WTC11 (cell line): Measurements from ENCODE around the gene CANX. TPM values are rescaled to one million over a fixed set of nuclear protein-coding genes. Genes with fewer than 3 reads are reported as not detected.
"Not testable (repeated sequence)": the region's sequence is repeated elsewhere in the genome, so short reads cannot be mapped to it uniquely, and the experiment has no call there.

Experiments used
- ATAC-seq: fragments of 200-7000 bp; cut with Tn5 transposase; 2 replicates; pipeline ENCODE4 v1.10.0; 2021; ENCODE audit warnings: mild to moderate bottlenecking, moderate library complexity
- CTCF ChIA-PET: fragments of 300-600 bp; sonication (Branson Sonifier 250); formaldehyde crosslinking; loops from one replicate; lab custom pipeline; 2021; ENCODE audit warnings: antibody characterized with exemption; lab: Charles Lee
- POLR2A ChIA-PET: fragments of 350-600 bp; sonication (Branson Sonifier 250); formaldehyde crosslinking; loops from one replicate; lab custom pipeline; 2021; ENCODE audit warnings: antibody characterized with exemption; lab: Charles Lee
- DNase-seq: peaks from one replicate; pipeline ENCODE4 v3.0.0; 2021; ENCODE audit warnings: low spot score
- H3K27ac Mint-ChIP-seq: 2 replicates; pipeline ENCODE4 v1.8.0; 2021; ENCODE audit warnings: mixed read lengths
- H3K27me3 Mint-ChIP-seq: 2 replicates; pipeline ENCODE4 v1.8.0; 2021; ENCODE audit warnings: low read depth, mild to moderate bottlenecking, moderate library complexity, mixed read lengths
- H3K36me3 Mint-ChIP-seq: 2 replicates; pipeline ENCODE4 v1.8.0; 2021; ENCODE audit warnings: mixed read lengths
- H3K4me1 Mint-ChIP-seq: 2 replicates; pipeline ENCODE4 v1.8.0; 2022; ENCODE audit warnings: mixed read lengths
- H3K4me3 Mint-ChIP-seq: 2 replicates; pipeline ENCODE4 v1.8.0; 2021; ENCODE audit warnings: mild to moderate bottlenecking, moderate library complexity, mixed read lengths
- H3K9me3 Mint-ChIP-seq: 2 replicates; pipeline ENCODE4 v1.8.0; 2021; ENCODE audit warnings: mixed read lengths
- EMX1 ChIP-seq: fragments of 250-450 bp; sonication (Bioruptor Pico); IDR thresholded peaks from 2 replicates; pipeline ENCODE4 v1.8.0; 2021; ENCODE audit warnings: mild to moderate bottlenecking
- GTF2I ChIP-seq: fragments of 250-450 bp; sonication (Bioruptor Pico); conservative IDR thresholded peaks from 2 replicates; pipeline ENCODE4 v1.4.0; 2021; ENCODE audit warnings: mild to moderate bottlenecking
- RELA ChIP-seq: sonication (generic); formaldehyde crosslinking; IDR thresholded peaks from 2 replicates; pipeline ENCODE4 v1.8.1; 2022; ENCODE audit warnings: missing genetic modification reagents, mild to moderate bottlenecking, borderline replicate concordance
- SMAD3 ChIP-seq: sonication (generic); formaldehyde crosslinking; IDR thresholded peaks from 2 replicates; pipeline ENCODE4 v1.8.0; 2022; ENCODE audit warnings: missing genetic modification reagents, mild to moderate bottlenecking, borderline replicate concordance
- SP1 ChIP-seq: sonication (generic); formaldehyde crosslinking; conservative IDR thresholded peaks from 2 replicates; pipeline ENCODE4 v1.8.1; 2022; ENCODE audit warnings: missing genetic modification reagents
- TP53 ChIP-seq: sonication (generic); formaldehyde crosslinking; IDR thresholded peaks from 2 replicates; pipeline ENCODE4 v1.8.1; 2023; ENCODE audit warnings: mild to moderate bottlenecking, missing genetic modification reagents
- ZNF263 ChIP-seq: sonication (generic); formaldehyde crosslinking; IDR thresholded peaks from 2 replicates; pipeline ENCODE4 v1.8.1; 2022; ENCODE audit warnings: low read depth, mild to moderate bottlenecking, moderate library complexity, missing genetic modification reagents
- ZNF396 ChIP-seq: fragments of 250-450 bp; sonication (Bioruptor Pico); IDR thresholded peaks from 2 replicates; pipeline ENCODE4 v1.8.0; 2021; ENCODE audit warnings: mild to moderate bottlenecking, moderate library complexity, borderline replicate concordance
- ZNF416 ChIP-seq: fragments of 250-450 bp; sonication (Bioruptor Pico); IDR thresholded peaks from 2 replicates; pipeline ENCODE4 v1.9.0; 2021; ENCODE audit warnings: mild to moderate bottlenecking, inconsistent platforms
- total RNA-seq: library from RNA; stranded (reverse); gene quantifications from 3 replicates; pipeline ENCODE4 v1.2.3, GENCODE V29; 2021
- TF ChIP-seq, protein P1 (sequence below): sonication (generic); formaldehyde crosslinking; IDR thresholded peaks from 2 replicates; pipeline ENCODE4 v1.8.1; 2022; ENCODE audit warnings: missing genetic modification reagents, borderline replicate concordance
- TF ChIP-seq, protein P2 (sequence below): sonication (generic); formaldehyde crosslinking; IDR thresholded peaks from 2 replicates; pipeline ENCODE4 v1.8.0; 2022; ENCODE audit warnings: mild to moderate bottlenecking, missing genetic modification reagents
- TF ChIP-seq, protein P3 (sequence below): sonication (generic); formaldehyde crosslinking; IDR thresholded peaks from 2 replicates; pipeline ENCODE4 v1.8.1; 2023; ENCODE audit warnings: mild to moderate bottlenecking, missing genetic modification reagents, borderline replicate concordance
- TF ChIP-seq, protein P4 (sequence below): sonication (generic); formaldehyde crosslinking; IDR thresholded peaks from 2 replicates; pipeline ENCODE4 v1.8.1; 2023; ENCODE audit warnings: mild to moderate bottlenecking, missing genetic modification reagents
- TF ChIP-seq, protein P5 (sequence below): sonication (generic); formaldehyde crosslinking; IDR thresholded peaks from 2 replicates; pipeline ENCODE4 v1.8.1; 2022; ENCODE audit warnings: low read depth, mild to moderate bottlenecking, moderate library complexity, missing genetic modification reagents, borderline replicate concordance

CANX gene
- total RNA-seq, 1 experiment from 2014 or later: 611 TPM

DNA sequence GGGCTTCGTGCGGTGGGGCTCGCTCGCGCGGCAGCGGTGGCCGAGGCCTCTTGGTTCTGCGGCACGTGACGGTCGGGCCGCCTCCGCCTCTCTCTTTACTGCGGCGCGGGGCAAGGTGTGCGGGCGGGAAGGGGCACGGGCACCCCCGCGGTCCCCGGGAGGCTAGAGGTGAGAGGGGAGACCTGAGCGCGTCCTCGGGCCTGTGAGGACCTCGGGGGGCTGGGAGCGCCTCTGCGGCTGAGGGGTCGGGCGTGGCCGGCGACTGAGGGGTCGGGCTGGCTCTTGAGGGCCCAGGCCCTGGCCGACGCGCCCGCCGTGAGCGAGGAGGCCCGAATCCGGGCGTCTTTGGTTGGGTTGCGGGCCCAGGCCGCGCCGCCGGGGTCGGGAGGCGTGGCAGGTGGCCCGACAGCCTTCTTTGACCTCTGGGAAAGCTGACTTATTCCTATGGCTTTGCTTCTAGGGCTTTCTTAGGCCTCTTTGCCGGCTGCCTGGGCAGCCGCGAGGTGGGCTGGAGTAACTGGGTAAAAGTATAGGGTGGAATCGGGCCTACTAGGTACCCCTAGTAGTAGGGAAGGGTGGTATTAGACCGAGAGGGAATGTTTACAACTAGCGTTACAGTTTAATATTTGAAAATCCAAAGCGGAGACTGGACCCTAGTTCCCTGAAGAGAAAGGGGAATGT is at the start of gene CANX (continued):
- TF ChIP-seq, protein P1, sequence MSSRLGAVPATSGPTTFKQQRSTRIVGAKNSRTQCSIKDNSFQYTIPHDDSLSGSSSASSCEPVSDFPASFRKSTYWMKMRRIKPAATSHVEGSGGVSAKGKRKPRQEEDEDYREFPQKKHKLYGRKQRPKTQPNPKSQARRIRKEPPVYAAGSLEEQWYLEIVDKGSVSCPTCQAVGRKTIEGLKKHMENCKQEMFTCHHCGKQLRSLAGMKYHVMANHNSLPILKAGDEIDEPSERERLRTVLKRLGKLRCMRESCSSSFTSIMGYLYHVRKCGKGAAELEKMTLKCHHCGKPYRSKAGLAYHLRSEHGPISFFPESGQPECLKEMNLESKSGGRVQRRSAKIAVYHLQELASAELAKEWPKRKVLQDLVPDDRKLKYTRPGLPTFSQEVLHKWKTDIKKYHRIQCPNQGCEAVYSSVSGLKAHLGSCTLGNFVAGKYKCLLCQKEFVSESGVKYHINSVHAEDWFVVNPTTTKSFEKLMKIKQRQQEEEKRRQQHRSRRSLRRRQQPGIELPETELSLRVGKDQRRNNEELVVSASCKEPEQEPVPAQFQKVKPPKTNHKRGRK: peak; percentile 44; the same call in 1 of the 2 replicates
- TF ChIP-seq EMX1 (CRISPR knock-in tag) (0 out of 2 replicates have a peak, but pooled peaks have one; percentile 27), ZNF263 (CRISPR knock-in tag) (no peak), SP1 (CRISPR knock-in tag) (peak; percentile 52; the same call in 1 of the 2 replicates), RELA (CRISPR knock-in tag) (peak; percentile 71; the same call in 1 of the 2 replicates), ZNF396 (CRISPR knock-in tag) (no peak), ZNF416 (CRISPR knock-in tag) (peak; percentile 57; the same call in 1 of the 2 replicates), GTF2I (CRISPR knock-in tag) (no peak), SMAD3 (CRISPR knock-in tag) (0 out of 2 replicates have a peak, but pooled peaks have one; percentile 50), TP53 (peak; percentile 86; the same call in 1 of the 2 replicates)
- TF ChIP-seq, protein P2, sequence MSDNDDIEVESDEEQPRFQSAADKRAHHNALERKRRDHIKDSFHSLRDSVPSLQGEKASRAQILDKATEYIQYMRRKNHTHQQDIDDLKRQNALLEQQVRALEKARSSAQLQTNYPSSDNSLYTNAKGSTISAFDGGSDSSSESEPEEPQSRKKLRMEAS: peak; percentile 96; the same call in 1 of the 2 replicates
- TF ChIP-seq, protein P3, sequence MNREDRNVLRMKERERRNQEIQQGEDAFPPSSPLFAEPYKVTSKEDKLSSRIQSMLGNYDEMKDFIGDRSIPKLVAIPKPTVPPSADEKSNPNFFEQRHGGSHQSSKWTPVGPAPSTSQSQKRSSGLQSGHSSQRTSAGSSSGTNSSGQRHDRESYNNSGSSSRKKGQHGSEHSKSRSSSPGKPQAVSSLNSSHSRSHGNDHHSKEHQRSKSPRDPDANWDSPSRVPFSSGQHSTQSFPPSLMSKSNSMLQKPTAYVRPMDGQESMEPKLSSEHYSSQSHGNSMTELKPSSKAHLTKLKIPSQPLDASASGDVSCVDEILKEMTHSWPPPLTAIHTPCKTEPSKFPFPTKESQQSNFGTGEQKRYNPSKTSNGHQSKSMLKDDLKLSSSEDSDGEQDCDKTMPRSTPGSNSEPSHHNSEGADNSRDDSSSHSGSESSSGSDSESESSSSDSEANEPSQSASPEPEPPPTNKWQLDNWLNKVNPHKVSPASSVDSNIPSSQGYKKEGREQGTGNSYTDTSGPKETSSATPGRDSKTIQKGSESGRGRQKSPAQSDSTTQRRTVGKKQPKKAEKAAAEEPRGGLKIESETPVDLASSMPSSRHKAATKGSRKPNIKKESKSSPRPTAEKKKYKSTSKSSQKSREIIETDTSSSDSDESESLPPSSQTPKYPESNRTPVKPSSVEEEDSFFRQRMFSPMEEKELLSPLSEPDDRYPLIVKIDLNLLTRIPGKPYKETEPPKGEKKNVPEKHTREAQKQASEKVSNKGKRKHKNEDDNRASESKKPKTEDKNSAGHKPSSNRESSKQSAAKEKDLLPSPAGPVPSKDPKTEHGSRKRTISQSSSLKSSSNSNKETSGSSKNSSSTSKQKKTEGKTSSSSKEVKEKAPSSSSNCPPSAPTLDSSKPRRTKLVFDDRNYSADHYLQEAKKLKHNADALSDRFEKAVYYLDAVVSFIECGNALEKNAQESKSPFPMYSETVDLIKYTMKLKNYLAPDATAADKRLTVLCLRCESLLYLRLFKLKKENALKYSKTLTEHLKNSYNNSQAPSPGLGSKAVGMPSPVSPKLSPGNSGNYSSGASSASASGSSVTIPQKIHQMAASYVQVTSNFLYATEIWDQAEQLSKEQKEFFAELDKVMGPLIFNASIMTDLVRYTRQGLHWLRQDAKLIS (CRISPR knock-in tag): 0 out of 2 replicates have a peak, but pooled peaks have one; percentile 61
- TF ChIP-seq, protein P4, sequence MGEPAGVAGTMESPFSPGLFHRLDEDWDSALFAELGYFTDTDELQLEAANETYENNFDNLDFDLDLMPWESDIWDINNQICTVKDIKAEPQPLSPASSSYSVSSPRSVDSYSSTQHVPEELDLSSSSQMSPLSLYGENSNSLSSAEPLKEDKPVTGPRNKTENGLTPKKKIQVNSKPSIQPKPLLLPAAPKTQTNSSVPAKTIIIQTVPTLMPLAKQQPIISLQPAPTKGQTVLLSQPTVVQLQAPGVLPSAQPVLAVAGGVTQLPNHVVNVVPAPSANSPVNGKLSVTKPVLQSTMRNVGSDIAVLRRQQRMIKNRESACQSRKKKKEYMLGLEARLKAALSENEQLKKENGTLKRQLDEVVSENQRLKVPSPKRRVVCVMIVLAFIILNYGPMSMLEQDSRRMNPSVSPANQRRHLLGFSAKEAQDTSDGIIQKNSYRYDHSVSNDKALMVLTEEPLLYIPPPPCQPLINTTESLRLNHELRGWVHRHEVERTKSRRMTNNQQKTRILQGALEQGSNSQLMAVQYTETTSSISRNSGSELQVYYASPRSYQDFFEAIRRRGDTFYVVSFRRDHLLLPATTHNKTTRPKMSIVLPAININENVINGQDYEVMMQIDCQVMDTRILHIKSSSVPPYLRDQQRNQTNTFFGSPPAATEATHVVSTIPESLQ (CRISPR knock-in tag): no peak
- TF ChIP-seq, protein P5, sequence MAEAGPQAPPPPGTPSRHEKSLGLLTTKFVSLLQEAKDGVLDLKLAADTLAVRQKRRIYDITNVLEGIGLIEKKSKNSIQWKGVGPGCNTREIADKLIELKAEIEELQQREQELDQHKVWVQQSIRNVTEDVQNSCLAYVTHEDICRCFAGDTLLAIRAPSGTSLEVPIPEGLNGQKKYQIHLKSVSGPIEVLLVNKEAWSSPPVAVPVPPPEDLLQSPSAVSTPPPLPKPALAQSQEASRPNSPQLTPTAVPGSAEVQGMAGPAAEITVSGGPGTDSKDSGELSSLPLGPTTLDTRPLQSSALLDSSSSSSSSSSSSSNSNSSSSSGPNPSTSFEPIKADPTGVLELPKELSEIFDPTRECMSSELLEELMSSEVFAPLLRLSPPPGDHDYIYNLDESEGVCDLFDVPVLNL (CRISPR knock-in tag): peak; percentile 47; the same call in 1 of the 2 replicates

DNA sequence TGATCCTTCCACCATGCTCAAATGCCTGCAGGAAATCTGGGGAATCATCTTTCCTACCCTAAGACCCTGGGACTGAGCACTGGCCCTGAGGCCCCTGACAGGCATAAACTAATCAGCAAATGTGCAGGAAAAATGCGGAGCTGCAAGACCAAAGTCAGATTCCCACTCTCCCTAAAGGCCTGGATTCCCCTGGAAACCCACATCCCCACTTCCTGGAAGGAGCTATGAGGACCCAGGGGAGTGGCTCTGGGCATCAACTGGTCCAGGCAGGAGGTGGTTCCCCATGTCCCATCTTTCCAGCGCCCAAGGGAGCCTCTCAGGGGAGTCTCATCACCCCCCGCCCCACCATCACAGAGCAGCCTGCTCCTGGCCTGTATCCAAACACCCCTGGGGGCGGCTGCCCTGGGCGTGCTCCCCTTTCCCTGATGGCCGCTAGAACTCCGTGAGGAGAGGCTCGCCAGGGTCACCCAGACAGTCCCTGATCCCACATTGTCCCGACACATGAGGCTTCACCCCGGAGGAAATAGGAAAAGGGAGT is 49.5 kb upstream of the CANX start:
- DNase-seq, H3K4me3 Mint-ChIP-seq, H3K27me3 Mint-ChIP-seq, H3K9me3 Mint-ChIP-seq, H3K27ac Mint-ChIP-seq, H3K4me1 Mint-ChIP-seq, ATAC-seq, POLR2A ChIA-PET, H3K36me3 Mint-ChIP-seq: not testable (repeated sequence)
- CTCF ChIA-PET: interaction anchor here (1.6 kb wide), 1 partner anchor 19 kb away, joined by 5 read pairs; no protein-coding TSS in a partner anchor

DNA sequence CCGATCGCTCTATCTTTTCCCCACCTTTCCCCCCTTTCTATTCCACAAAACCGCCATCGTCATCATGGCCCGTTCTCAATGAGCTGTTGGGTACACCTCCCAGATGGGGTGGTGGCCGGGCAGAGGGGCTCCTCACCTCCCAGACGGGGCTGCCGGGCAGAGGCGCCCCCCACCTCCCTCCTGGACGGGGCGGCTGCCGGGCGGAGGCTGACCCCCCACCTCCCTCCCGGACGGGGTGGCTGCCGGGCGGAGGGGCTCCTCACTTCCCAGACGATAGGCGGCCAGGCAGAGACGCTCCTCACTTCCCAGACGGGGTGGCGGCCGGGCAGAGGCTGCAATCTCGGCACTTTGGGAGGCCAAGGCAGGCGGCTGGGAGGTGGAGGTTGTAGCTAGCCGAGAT is 48.5 kb upstream of the CANX start:
- DNase-seq, H3K27ac Mint-ChIP-seq, H3K9me3 Mint-ChIP-seq, ATAC-seq, POLR2A ChIA-PET, H3K4me1 Mint-ChIP-seq, H3K4me3 Mint-ChIP-seq, H3K36me3 Mint-ChIP-seq: not testable (repeated sequence)
- peaks cover 11% of the 10 kb centered on the region for H3K27me3 Mint-ChIP-seq
- CTCF ChIA-PET: interaction anchor here (1.6 kb wide), 1 partner anchor 18 kb away, joined by 5 read pairs; no protein-coding TSS in a partner anchor

DNA sequence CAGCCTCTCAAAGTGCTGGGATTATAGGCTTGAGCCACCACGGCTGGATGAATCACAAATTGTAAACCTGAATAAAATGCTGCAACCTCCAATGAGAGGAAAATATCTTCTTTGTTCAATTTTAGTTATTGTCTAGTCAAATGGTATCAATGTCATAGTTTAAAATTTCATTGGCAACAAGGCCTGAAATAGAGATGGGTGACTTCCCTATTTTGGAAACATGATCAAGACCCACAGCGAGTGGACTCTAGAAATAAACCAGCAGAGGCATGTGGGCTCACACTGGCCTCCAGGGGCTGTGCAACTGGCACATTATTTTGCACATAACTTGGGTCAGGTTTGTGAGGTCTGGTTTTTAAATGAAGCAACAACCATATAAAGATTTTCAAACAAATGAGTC is 45.6 kb upstream of the CANX start:
- H3K4me1 Mint-ChIP-seq, DNase-seq, ATAC-seq, H3K36me3 Mint-ChIP-seq, H3K4me3 Mint-ChIP-seq, CTCF ChIA-PET, POLR2A ChIA-PET, H3K9me3 Mint-ChIP-seq, H3K27ac Mint-ChIP-seq: not testable (repeated sequence)
- peaks cover 11% of the 10 kb centered on the region for H3K27me3 Mint-ChIP-seq

DNA sequence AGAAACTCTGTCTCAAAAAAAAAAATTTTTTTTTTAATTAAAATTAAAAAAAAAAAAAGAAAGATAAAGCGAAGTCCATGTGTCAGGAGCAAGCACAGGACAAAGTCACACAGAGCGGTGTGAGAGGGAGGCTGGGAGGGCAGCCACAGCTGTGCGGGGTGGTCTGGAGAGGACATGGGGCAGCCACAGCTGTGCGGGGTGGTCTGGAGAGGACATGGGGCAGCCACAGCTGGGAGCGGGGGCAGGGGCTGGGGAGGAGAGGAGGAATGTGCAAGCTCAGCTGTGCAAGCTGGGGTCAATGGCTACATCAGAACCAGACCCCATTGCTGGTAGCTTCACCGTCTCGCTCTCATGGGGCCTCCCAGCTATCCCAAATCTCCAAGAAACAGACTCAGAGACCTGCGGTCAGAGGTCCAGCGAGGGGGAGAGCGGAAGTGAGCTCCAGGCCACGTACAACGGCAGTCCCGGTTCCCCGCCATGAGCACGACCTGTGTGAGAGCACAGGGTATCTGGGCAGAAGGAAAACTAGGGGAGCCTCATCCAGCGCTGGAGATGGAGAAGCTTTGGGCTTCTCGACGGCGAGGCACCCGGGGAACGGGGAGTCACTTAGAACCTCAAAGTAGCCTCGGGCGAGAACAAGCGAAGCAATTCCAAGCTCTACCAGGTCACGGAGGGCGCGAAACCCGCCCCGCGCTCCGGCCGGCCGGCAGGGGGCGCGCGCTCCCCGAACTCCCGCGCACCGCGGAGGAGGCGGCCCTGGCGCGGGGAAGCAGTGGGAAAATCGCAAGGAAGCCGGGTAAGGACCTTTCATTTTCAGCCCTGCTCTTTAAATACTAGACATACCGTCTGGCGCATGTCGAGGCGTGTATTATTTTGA is 41.2 kb upstream of the CANX start:
- H3K27ac Mint-ChIP-seq, H3K36me3 Mint-ChIP-seq, H3K4me3 Mint-ChIP-seq, H3K9me3 Mint-ChIP-seq, POLR2A ChIA-PET, H3K27me3 Mint-ChIP-seq, CTCF ChIA-PET, H3K4me1 Mint-ChIP-seq, DNase-seq: not testable (repeated sequence)
- peak; percentile 88 for ATAC-seq
